ENCODE data around the gene PDE10A. TPM values are rescaled to one million over a fixed set of nuclear protein-coding genes. Genes with fewer than 3 reads are reported as not detected.

The PDE10A gene
- total and polyA plus RNA-seq, 9 donors: 5.9 to 344 (median 88.7) TPM

- H3K9me3 ChIP-seq: no peaks in the 10 kb centered on the region
- no peak overlapping the region for H3K4me3 ChIP-seq
- no peak for DNase-seq
- 89 to 92% (median 90%) methylated on average over 22 of the region's 22 CpGs for WGBS, 3 donors
- no peak overlapping the region for H3K27ac ChIP-seq
- TF ChIP-seq CTCF (IDR thresholded peaks at IDR 0.05) (no peak), EP300 (IDR thresholded peaks at IDR 0.05) (no peak), POLR2A (IDR thresholded peaks at IDR 0.05) (no peak)
- H3K36me3 ChIP-seq: no peaks in the 10 kb centered on the region
- H3K27me3 ChIP-seq: no peaks in the 10 kb centered on the region
- no peaks in the 10 kb centered on the region for H3K4me1 ChIP-seq (ENCODE audit: insufficient read depth)
- intact Hi-C loops (cut with DNase I): no loop called here
Measured at GRCh38 chr6:165486183-165487137, 176.6 kb downstream of the PDE10A start.

- Histone ChIP-seq H3K4me3 (no peak overlapping the region), H3K27ac (no peak overlapping the region), H3K4me1 (ENCODE audit: insufficient read depth) (no peaks in the 10 kb centered on the region), H3K36me3 (no peaks in the 10 kb centered on the region), H3K9me3 (no peaks in the 10 kb centered on the region), H3K27me3 (no peaks in the 10 kb centered on the region)
- intact Hi-C loops (cut with DNase I): no loop called here
- WGBS, 3 donors: 90 to 94% (median 93%) methylated on average over 13 of the region's 13 CpGs
- DNase-seq: no peak
- TF ChIP-seq POLR2A (IDR thresholded peaks at IDR 0.05) (no peak), EP300 (IDR thresholded peaks at IDR 0.05) (no peak), CTCF (IDR thresholded peaks at IDR 0.05) (no peak)
Measured at GRCh38 chr6:165484178-165484889, 178.7 kb downstream of the PDE10A start.

- intact Hi-C loops (cut with DNase I): no loop called here
- WGBS, 3 donors: 96 to 98% (median 97%) methylated on average over 4 of the region's 4 CpGs
- H3K9me3 ChIP-seq: no peaks in the 10 kb centered on the region
Measured at GRCh38 chr6:165481921-165482320, 181.1 kb downstream of the PDE10A start.

More at GRCh38 chr6:165481921-165482320, 181.1 kb downstream of the PDE10A start:
- Histone ChIP-seq H3K27ac (no peak overlapping the region), H3K36me3 (no peaks in the 10 kb centered on the region), H3K27me3 (no peaks in the 10 kb centered on the region), H3K4me3 (no peak overlapping the region), H3K4me1 (ENCODE audit: insufficient read depth) (no peaks in the 10 kb centered on the region)
- no peak for TF ChIP-seq EP300 (IDR thresholded peaks at IDR 0.05)
- no peak for TF ChIP-seq POLR2A (IDR thresholded peaks at IDR 0.05)
- no peak for TF ChIP-seq CTCF (IDR thresholded peaks at IDR 0.05)
- no peak for DNase-seq

Data from ovary (tissue), 9 donors.